ENCODE measurements around the gene GSG1. TPM values are rescaled to one million over a fixed set of nuclear protein-coding genes. Genes with fewer than 3 reads are reported as not detected.

GSG1 gene
- total RNA-seq, 1 experiment from 2014 or later: 0.22 TPM

DNA sequence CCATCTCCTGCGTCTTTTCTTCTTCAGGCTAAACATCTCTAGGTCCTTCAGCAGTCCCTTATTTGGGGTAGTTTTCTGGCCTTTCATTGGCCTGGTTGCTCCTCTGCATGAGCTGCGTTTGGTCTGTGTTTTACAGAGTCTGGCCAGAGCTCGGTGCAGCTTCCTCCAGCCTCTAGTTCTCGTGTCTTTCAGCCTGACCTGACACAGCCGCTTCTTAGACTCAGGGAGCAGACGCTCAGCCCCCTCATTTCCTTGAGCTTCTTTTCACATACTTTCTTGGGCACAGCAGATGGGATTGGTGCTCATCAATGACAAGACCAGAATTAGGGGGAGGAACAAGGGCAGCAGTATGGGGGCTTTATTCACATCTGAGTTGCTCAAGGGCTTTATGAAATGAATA lies 13.6 kb upstream of the GSG1 start:
- Mint-ChIP-seq H3K27ac (no peak overlapping the region), H3K36me3 (ENCODE audit: insufficient read depth in 1 of 3, low read depth in 3 of 3) (peaks cover 0 to 4% (median 2%) of the 10 kb centered on the region in 3 experiments; a peak in 5 of 7 replicates), H3K9me3 (peaks cover 3% of the 10 kb centered on the region in 2 experiments; a peak in 4 of 5 replicates), H3K4me3 (no peak overlapping the region), H3K27me3 (ENCODE audit: low read depth) (no peaks in the 10 kb centered on the region; the same call in 1 of the 2 replicates), H3K4me1 (peaks cover 30 to 31% of the 10 kb centered on the region in 2 experiments)
- no peak overlapping the region for H4K8ac ChIP-seq (replicated peaks; ENCODE audit: insufficient read length, low read depth, low read length)
- H2AFZ ChIP-seq (ENCODE audit: low read length): no peak overlapping the region
- no peak overlapping the region for H3K9ac ChIP-seq (ENCODE audit: extremely low read depth, insufficient read length, low read length)
- no peak overlapping the region for H3K4me2 ChIP-seq (ENCODE audit: insufficient read depth, insufficient read length, low read length)
- H3K9me3 ChIP-seq (ENCODE audit: control insufficient read depth, low read depth, low read length): no peaks in the 10 kb centered on the region
- no peaks in the 10 kb centered on the region for H4K20me1 ChIP-seq (ENCODE audit: control insufficient read depth, insufficient read depth, insufficient read length)
- no peak for DNase-seq
- no peak overlapping the region for H3K4ac ChIP-seq (ENCODE audit: low read depth, low read length)
- no peak for TF ChIP-seq CTCF (conservative IDR thresholded peaks at IDR 0.05)
- H3K27ac ChIP-seq (ENCODE audit: insufficient read length, low read depth, low read length): no peak overlapping the region
- H3K18ac ChIP-seq (ENCODE audit: insufficient read length, low read depth, low read length): no peak overlapping the region
- no peaks in the 10 kb centered on the region for H3K27me3 ChIP-seq (ENCODE audit: insufficient read depth, low read length)
- no peak overlapping the region for H4K5ac ChIP-seq (ENCODE audit: insufficient read length, low read depth, low read length)
- H3K23ac ChIP-seq (ENCODE audit: insufficient read length, low read depth, low read length): no peak overlapping the region
- no peak overlapping the region for H2BK120ac ChIP-seq (ENCODE audit: low read depth, low read length, poor library complexity, severe bottlenecking)
- H2AK5ac ChIP-seq (ENCODE audit: insufficient read length, low read length): no peak overlapping the region
- H3T11ph ChIP-seq (ENCODE audit: low read length): no peak overlapping the region
- H3K23me2 ChIP-seq (ENCODE audit: insufficient read length, low read depth, low read length, poor library complexity, severe bottlenecking): no peaks in the 10 kb centered on the region
- H2BK15ac ChIP-seq (ENCODE audit: low read depth, low read length): no peak overlapping the region
- no peak overlapping the region for H4K91ac ChIP-seq (ENCODE audit: insufficient read length, low read depth, low read length)
- H3K56ac ChIP-seq (ENCODE audit: insufficient read length, low read depth, low read length): no peak overlapping the region
- no peak overlapping the region for H2BK20ac ChIP-seq (ENCODE audit: low read depth, low read length, poor library complexity, severe bottlenecking)
- H3K14ac ChIP-seq (ENCODE audit: insufficient read depth, low read length): no peak overlapping the region
- no CpG with 5 or more reads among the region's 6 CpGs for WGBS (ENCODE audit: extremely low coverage, insufficient read length, low lambda C conversion rate)
- no peak overlapping the region for H2BK5ac ChIP-seq (ENCODE audit: insufficient read length, low read length)
- no peak overlapping the region for H2BK12ac ChIP-seq (ENCODE audit: insufficient read length, low read depth, low read length)
- H3K79me1 ChIP-seq (ENCODE audit: insufficient read depth, low read depth, low read length, poor library complexity, severe bottlenecking): no peaks in the 10 kb centered on the region
- no peaks in the 10 kb centered on the region for H3K79me2 ChIP-seq (ENCODE audit: insufficient read depth, low read length)
- H3K4me1 ChIP-seq (ENCODE audit: insufficient read depth, low read length): peaks cover 8% of the 10 kb centered on the region; the same call in 1 of the 2 replicates
